ENCODE results near the gene ADAMTS6.
"Not testable (repeated sequence)": the region's sequence is repeated elsewhere in the genome, so short reads cannot be mapped to it uniquely, and the experiment has no call there.

Gene ADAMTS6

DNA sequence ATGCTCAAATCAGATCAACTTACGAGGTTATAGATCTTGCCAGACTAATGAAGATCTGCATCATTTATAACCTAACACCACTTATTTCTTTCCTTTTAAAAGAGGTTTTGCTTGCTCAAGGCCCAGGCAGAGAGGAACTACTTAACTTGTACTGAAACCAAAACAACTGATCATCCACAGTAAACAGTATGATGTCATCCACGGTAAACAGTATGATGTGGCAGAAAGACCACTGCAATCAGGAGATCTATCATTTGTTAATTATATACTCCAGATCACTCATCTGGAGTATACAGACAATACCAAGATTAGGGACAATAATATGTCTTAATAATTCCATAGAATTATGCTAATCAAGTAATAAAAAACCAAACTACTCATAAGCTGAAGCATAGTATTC lies 116.8 kb downstream of the ADAMTS6 start:
- DNase-seq (ENCODE audit: low read depth): no peak

GRCh38 chr5:65363499-65363898 lies 118.2 kb downstream of the ADAMTS6 start:
- no peak for DNase-seq (ENCODE audit: low read depth)

DNA sequence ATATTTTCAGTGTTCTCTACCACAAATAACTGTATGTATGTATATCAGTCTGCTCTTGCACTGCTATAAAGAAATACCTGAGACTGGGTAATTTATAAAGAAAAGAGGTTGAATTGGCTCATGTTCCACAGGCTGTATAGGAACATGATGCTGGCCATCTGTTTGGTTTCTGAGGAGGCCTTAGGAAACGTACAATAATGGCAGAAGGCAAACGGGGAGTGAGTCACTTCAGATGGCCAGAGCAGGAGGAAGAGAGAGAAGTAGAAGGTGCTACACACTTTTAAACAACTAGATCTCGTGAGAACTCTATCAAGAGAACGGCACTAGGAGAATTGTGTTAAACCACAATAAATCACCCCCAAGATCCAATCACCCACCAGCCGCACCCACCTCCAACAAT lies 121.7 kb downstream of the ADAMTS6 start:
- no peak for DNase-seq (ENCODE audit: low read depth)

- no peak for DNase-seq (ENCODE audit: low read depth)
These were observed 122.2 kb downstream of the ADAMTS6 start for GRCh38 chr5:65359569-65359968.

GRCh38 chr5:65356274-65356673 lies 125.4 kb downstream of the ADAMTS6 start:
- DNase-seq (ENCODE audit: low read depth): no peak

GRCh38 chr5:65355301-65355700 lies 126.4 kb downstream of the ADAMTS6 start:
- no peak for DNase-seq (ENCODE audit: low read depth)

- no peak for DNase-seq (ENCODE audit: low read depth)
These were observed 139.9 kb downstream of the ADAMTS6 start for GRCh38 chr5:65341835-65342234.

DNA sequence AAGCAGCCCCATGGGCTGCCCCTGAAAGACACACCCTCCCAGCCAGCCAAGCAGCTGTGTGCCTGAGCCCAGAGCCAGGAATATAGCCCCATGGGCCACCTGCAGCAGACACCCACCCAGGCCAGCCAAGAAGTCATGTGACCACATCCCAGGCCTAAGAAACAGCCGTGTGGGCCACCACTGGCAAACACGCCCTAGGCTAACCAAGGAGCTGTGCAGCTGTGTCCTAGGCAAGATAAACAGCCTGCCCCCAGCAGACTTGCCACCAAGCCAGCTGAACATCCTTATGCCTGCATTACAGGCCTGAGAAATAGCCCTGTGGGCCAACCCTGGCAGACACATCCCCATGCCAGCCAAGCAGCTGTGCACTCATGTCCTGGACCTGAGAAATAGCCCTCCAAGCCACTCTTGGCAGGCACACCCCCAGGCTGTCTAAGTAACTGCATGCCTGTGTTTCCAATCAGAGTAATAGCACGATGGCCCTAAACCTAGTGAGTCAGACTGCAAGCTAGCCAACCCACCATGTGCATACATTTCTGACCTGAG lies 143.0 kb downstream of the ADAMTS6 start:
- DNase-seq (ENCODE audit: low read depth): no peak

DNA sequence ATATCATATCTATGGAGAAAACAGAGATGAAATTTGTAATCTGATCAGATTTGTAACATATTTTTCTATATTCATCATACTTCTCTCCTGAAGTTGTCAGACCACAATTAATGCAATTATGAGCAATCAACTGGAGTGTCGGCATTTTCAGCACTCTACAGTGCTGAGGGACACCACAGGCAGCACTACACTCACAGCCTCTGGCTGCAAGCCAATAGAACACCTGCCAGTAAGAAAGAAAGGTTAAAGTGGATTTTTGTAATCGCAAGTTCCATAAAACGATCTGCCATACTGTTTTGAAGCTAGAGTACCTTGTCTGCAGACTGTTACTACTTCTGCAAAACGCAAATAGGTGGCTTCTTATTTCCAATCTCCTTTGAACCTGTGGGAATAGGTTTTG lies 147.6 kb downstream of the ADAMTS6 start:
- DNase-seq (ENCODE audit: low read depth): no peak

DNA sequence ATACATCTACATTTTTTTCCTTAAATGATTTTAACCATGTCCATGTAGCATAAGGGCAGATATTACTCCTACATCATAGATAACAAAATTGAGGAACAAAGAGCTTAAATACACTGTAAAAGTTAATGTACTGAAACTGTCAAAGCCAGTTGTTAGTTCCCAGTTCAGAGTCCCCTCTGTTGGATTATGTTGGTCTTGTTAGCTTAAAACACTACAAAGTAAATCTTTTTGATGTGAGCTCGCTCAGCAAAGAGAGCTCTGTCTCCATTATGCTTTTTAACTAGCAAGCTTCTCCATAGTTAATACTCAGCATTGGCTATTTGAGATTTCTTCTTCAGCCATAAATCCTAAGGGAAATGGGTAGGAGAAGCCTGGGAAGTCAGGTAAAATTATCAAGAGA lies 149.1 kb downstream of the ADAMTS6 start:
- DNase-seq (ENCODE audit: low read depth): no peak

DNA sequence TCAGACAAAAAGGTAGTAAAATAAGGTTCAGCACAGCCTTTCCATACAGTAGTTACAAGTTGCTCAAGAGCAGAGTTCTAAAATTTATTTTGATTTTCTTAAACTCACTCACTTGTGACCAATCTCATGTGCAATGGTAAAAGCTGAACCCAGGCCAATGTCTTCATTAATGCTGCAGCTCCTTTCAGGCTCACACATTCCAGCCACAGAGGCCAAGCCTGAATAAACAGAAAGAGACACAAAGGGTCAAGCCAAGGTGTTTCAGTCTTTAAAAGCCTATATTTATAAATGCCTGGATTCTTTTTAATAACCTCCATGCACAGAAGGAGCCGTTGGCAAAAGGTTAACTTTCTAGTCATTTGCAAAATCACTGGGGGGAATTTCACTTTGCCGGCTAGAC lies 152.5 kb downstream of the ADAMTS6 start:
- no peak for DNase-seq (ENCODE audit: low read depth)

DNA sequence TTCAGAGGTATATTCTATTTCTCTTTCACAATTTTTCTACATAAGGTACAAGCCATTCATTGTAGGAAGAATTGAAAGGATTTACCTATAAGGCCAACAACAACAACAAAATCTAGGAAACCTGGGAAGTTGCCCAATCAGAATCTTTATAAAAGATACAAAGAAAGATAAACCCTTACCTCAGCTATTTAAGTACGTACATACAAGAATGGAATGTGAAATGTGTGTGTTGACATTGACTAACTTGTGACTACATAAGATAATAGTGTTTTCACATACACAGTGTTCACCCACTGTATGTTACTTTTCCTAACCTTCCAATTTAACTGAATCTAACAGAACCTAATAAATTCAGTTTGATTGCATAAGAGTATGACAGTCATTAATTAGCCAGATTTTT lies 154.1 kb downstream of the ADAMTS6 start:
- peak; percentile 60 for DNase-seq (ENCODE audit: low read depth)

GRCh38 chr5:65326922-65327321 lies 154.8 kb downstream of the ADAMTS6 start:
- no peak for DNase-seq (ENCODE audit: low read depth)

DNA sequence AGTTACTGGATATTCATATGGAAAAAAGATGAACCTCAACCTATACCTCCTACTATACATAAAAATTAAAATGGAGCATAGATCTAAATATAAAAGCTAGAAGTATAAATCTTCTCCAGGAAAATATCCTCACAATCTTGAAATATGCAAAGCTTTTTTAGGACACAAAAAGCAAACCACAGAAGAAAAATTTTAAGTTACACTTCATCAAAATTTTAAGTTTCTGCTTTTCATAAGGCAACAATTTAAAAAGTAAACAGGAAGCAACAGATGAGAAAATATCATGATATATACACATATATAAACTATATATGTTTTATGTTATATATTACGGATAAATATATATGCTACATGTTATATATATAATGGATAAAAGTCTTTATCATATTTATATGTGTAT lies 157.5 kb downstream of the ADAMTS6 start:
- no peak for DNase-seq (ENCODE audit: low read depth)

DNA sequence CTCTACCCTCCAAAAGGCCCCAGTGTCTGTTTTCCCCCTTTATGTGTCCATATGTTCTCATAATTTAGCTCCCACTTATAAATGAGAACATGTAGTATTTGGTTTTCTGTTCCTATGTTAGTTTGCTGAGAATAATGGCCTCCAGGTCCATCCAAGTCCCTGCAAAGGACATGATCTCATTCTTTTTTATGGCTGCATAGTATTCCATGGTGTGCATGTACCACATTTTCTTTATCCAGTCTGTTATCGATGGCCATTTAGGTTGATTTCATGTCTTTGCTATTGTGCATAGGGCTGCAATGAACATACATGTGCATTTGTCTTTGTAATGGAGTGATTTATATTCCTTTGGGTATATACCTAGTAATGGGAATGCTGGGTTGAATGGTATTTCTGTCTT lies 161.0 kb downstream of the ADAMTS6 start:
- not testable (repeated sequence) for DNase-seq (ENCODE audit: low read depth)

DNA sequence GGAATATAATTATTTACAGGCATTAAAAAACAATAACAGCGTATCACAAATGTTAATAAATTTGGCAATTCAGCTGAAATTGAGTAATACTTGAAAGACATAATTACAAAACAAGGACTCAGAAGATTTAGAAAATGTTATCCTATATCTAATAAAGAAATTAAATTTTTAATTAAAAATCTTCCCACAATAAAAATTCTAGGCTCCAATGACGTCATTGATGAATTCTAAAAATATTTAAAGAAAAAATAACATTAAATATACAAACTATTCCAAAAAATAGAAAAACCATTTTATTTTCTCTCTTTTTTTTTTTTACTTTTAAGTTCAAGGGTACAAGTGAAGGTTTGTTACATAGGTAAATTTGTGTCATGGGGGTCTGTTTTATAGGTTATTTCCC lies 161.5 kb downstream of the ADAMTS6 start:
- DNase-seq (ENCODE audit: low read depth): no peak

GRCh38 chr5:65307931-65308330 lies 173.8 kb downstream of the ADAMTS6 start:
- DNase-seq (ENCODE audit: low read depth): no peak

GRCh38 chr5:65307088-65307487 lies 174.6 kb downstream of the ADAMTS6 start:
- DNase-seq (ENCODE audit: low read depth): no peak

GRCh38 chr5:65305913-65306312 lies 175.8 kb downstream of the ADAMTS6 start:
- DNase-seq (ENCODE audit: low read depth): no peak

DNA sequence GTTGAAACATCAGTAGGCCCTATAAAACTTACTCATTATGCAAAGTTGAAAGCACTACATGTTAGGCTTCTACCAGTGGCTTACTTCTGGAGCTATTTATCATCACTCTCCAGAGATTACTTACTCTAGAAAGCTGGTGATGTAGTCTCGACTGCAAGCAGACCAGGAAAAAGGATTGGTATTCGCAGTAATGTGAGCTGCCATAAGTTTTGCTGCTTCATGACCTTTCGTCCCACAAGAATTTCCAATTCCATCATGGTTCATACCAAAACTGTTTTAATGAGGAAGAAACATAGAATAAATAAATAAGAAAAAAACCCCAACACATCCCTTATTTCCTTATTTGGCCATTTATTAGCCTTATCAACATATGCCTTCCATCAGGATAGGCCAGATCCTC lies 181.9 kb downstream of the ADAMTS6 start:
- peak; percentile 83 for DNase-seq (ENCODE audit: low read depth)

- DNase-seq (ENCODE audit: low read depth): no peak
These were observed 185.7 kb downstream of the ADAMTS6 start for GRCh38 chr5:65296067-65296466.

DNA sequence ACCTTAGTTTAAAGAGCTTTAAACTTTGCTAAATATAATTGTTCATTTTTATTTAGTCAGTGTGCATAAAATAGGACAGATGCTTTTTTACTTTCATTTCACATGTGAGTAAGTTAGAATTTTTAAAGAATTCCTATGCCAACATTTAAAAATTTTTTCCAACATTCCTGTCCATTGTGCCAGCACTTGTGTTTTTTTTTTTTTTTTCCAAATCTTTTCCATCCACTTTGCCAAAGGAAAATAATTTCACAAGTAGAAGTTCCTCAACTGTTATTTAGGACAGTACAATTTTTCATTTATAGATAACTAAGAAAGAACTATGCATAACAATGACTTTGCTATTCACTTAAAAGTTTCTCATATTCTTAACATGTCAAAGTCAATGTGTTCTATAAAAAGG lies 189.5 kb downstream of the ADAMTS6 start:
- DNase-seq (ENCODE audit: low read depth): no peak

DNA sequence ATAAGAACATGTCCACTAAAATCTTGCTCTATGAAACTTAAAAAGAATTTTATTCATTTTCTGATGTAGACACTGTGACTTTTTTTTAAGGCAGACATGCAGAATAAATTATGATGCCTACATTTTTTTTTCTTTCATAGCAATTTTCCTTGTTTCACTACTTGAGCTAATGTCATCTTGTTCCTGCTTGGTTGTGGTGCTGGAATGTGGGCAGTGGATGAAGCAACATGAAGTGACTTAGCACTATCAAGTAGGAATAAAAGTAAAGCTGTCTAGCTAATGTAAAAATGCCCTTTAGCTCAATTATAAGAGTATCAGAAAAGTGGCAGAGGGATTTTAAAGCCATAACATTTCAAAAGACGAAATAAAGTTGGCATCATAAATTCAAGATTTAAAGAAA lies 191.0 kb downstream of the ADAMTS6 start:
- DNase-seq (ENCODE audit: low read depth): no peak

DNA sequence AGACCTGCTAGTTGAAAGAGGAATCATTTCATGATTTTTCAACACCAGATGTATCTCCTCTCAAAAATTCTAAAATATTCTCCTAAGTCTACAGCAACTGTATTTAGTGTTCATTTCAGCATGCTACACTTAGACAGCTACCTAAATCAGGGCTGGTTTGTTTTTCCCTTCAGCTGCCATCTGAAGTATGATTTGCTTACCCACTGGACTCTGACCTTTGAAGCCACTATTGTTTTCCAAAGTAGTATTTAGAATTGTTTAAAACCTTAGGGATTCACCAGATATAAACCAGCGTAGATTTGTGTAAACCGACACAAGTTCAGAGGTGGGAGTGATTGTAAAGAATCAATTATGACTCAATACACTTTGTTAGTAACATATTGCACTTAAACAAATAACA lies 193.1 kb downstream of the ADAMTS6 start:
- no peak for DNase-seq (ENCODE audit: low read depth)

GRCh38 chr5:65279603-65280002 lies 202.1 kb downstream of the ADAMTS6 start:
- no peak for DNase-seq (ENCODE audit: low read depth)

Measured in non-pigmented ciliary epithelial cell (primary cell).